ENCODE data around the gene GNB1L.

Gene GNB1L

GRCh38 chr22:19870153-19871022 is 15.7 kb upstream of the GNB1L start (continued):
- TF ChIP-seq POU6F1 (CRISPR knock-in tag; IDR thresholded peaks at IDR 0.05; ENCODE audit: borderline replicate concordance, low read depth) (no peak), ZNF70 (CRISPR knock-in tag; IDR thresholded peaks at IDR 0.05) (no peak)

DNA sequence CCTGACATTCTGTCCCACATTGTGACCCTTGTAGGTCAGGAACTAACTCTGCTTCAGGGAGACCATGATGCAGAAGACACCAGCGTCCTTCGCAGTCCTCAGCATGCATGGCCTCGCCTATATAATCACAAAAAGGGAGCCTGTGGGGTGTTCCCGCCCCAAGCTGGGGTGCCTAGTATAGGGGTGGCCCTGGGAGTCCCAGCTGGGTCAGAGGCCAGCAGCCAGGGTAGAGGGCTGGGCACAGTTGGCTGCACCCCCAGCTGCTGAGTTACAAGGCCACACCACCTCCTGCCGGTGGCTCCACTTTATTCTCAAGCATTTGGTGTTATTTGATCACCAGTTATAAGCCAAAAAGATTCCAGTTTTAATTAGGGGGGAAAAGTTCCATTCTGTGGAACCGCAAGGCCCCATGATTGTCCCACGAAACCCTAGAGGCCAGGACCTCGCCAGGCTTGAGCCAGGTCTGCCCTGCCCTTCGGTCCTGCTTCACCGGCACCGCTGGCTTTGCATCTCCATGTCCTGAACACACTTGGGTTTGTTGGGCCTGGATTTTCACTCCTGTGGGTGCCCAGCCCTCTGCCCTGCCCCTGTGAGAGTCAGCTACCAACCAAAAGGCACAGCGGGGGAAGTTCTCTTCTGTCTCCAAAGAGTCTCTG is 15.0 kb upstream of the GNB1L start:
- no peak for TF ChIP-seq OSR1 (CRISPR knock-in tag; IDR thresholded peaks at IDR 0.05)
- TF ChIP-seq RARB (CRISPR knock-in tag; IDR thresholded peaks at IDR 0.05) = no peak
- TF ChIP-seq ZNF565 (CRISPR knock-in tag; conservative IDR thresholded peaks at IDR 0.05; ENCODE audit: low read depth) = no peak
- TF ChIP-seq POU6F1 (CRISPR knock-in tag; IDR thresholded peaks at IDR 0.05; ENCODE audit: borderline replicate concordance, low read depth) = no peak
- TF ChIP-seq ZNF8 (CRISPR knock-in tag; IDR thresholded peaks at IDR 0.05) = no peak
- TF ChIP-seq, protein P1, sequence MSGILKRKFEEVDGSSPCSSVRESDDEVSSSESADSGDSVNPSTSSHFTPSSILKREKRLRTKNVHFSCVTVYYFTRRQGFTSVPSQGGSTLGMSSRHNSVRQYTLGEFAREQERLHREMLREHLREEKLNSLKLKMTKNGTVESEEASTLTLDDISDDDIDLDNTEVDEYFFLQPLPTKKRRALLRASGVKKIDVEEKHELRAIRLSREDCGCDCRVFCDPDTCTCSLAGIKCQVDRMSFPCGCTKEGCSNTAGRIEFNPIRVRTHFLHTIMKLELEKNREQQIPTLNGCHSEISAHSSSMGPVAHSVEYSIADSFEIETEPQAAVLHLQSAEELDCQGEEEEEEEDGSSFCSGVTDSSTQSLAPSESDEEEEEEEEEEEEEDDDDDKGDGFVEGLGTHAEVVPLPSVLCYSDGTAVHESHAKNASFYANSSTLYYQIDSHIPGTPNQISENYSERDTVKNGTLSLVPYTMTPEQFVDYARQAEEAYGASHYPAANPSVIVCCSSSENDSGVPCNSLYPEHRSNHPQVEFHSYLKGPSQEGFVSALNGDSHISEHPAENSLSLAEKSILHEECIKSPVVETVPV (CRISPR knock-in tag; IDR thresholded peaks at IDR 0.05) = no peak
- no peak for TF ChIP-seq TCF4 (CRISPR knock-in tag; IDR thresholded peaks at IDR 0.05; ENCODE audit: borderline replicate concordance)
- no peak for TF ChIP-seq PPARA (CRISPR knock-in tag; IDR thresholded peaks at IDR 0.05; ENCODE audit: borderline replicate concordance)
- TF ChIP-seq CREB5 (CRISPR knock-in tag; IDR thresholded peaks at IDR 0.05; ENCODE audit: low read depth) = no peak
- TF ChIP-seq CSDC2 (CRISPR knock-in tag; IDR thresholded peaks at IDR 0.05) = no peak
- no peak for TF ChIP-seq ARNTL (CRISPR knock-in tag; IDR thresholded peaks at IDR 0.05; ENCODE audit: borderline replicate concordance, low read depth)
- no peak for ATAC-seq

DNA sequence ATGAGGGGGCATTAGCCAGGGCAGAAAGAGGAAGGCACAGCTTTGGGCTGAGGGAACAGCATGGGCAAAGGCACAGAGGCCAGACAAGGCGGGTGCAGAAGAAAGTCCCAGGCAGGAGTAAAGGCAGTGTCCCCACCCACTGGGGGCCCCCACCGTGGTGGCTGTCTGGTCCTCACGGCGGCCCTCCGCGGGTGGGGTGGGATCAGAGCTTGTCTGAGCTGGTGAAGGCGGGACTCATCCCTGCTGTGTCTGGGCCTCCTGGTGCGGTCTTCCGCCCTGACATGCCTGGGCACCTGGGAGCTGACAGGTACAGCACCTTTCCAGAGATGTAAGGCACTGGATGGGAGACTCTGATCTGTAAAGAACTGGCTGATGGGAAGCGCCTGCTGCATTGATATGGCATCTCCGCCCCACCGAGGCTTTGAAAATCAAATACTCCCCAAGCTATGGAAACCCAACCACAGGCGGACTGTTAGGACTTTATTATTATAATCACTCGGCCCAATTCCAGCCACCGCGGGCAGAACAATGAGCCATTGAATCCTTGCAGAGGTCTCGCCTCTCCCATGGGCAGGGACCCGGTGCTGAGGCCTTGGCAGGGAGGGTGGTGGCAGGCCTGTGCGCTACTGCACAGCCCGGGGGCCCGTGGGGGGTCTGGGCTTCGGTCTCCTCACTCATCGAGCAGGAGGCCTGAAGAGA is 14.2 kb upstream of the GNB1L start:
- no peak for ATAC-seq
- TF ChIP-seq, protein P2, sequence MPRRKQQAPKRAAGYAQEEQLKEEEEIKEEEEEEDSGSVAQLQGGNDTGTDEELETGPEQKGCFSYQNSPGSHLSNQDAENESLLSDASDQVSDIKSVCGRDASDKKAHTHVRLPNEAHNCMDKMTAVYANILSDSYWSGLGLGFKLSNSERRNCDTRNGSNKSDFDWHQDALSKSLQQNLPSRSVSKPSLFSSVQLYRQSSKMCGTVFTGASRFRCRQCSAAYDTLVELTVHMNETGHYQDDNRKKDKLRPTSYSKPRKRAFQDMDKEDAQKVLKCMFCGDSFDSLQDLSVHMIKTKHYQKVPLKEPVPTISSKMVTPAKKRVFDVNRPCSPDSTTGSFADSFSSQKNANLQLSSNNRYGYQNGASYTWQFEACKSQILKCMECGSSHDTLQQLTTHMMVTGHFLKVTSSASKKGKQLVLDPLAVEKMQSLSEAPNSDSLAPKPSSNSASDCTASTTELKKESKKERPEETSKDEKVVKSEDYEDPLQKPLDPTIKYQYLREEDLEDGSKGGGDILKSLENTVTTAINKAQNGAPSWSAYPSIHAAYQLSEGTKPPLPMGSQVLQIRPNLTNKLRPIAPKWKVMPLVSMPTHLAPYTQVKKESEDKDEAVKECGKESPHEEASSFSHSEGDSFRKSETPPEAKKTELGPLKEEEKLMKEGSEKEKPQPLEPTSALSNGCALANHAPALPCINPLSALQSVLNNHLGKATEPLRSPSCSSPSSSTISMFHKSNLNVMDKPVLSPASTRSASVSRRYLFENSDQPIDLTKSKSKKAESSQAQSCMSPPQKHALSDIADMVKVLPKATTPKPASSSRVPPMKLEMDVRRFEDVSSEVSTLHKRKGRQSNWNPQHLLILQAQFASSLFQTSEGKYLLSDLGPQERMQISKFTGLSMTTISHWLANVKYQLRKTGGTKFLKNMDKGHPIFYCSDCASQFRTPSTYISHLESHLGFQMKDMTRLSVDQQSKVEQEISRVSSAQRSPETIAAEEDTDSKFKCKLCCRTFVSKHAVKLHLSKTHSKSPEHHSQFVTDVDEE (CRISPR knock-in tag; IDR thresholded peaks at IDR 0.05) = no peak
- TF ChIP-seq TCF4 (CRISPR knock-in tag; IDR thresholded peaks at IDR 0.05; ENCODE audit: borderline replicate concordance) = no peak
- TF ChIP-seq ESRRG (CRISPR knock-in tag; IDR thresholded peaks at IDR 0.05) = no peak
- no peak for TF ChIP-seq SNAI2 (CRISPR knock-in tag; IDR thresholded peaks at IDR 0.05)
- no peak for TF ChIP-seq ARNTL (CRISPR knock-in tag; IDR thresholded peaks at IDR 0.05; ENCODE audit: borderline replicate concordance, low read depth)
- no peak for TF ChIP-seq CREB5 (CRISPR knock-in tag; IDR thresholded peaks at IDR 0.05; ENCODE audit: low read depth)

All from SK-N-SH treated with all-trans-retinoic acid at 6 μM for 48 hours (cell line).